Muscle of arm (tissue), 12 donors: ENCODE measurements around the gene PEAK3. TPM values are rescaled to one million over a fixed set of nuclear protein-coding genes. Genes with fewer than 3 reads are reported as not detected.
"Not testable (repeated sequence)": the region's sequence is repeated elsewhere in the genome, so short reads cannot be mapped to it uniquely, and the experiment has no call there.

ENCODE experiments used
- DNase-seq: peaks from one replicate; pipeline ENCODE4 v3.0.0-alpha.2; 2013
- polyA plus RNA-seq, 12 donors: library from polyadenylated mRNA; unstranded; fragments of 120-200 nt; gene quantifications; one replicate each; pipeline ENCODE4 v1.2.1, GENCODE V29; 2013; ENCODE audit not compliant: insufficient read length in 12 of 12

Gene PEAK3
- polyA plus RNA-seq, 12 donors, result 0.05 to 0.16 (median 0.09) TPM; not detected in 5

- no peak for DNase-seq
These were observed 7.9 kb upstream of the PEAK3 start for GRCh38 chr19:2289714-2290435.

GRCh38 chr19:2288818-2289713, 7.1 kb upstream of the PEAK3 start:
- DNase-seq, result no peak

GRCh38 chr19:2288338-2288817, 6.4 kb upstream of the PEAK3 start:
- no peak for DNase-seq

GRCh38 chr19:2287585-2288337, 5.8 kb upstream of the PEAK3 start:
- no peak for DNase-seq

- no peak for DNase-seq
These were observed 4.6 kb upstream of the PEAK3 start for GRCh38 chr19:2286402-2287140.

- DNase-seq, result no peak
These were observed 2.0 kb upstream of the PEAK3 start for GRCh38 chr19:2283835-2284507.

- DNase-seq, result no peak
These were observed 875 bp upstream of the PEAK3 start for GRCh38 chr19:2282862-2283237.

- not testable (repeated sequence) for DNase-seq
These were observed 512 bp downstream of the PEAK3 start for GRCh38 chr19:2281265-2282061.

GRCh38 chr19:2280633-2281264, 1.2 kb downstream of the PEAK3 start:
- no peak for DNase-seq

- no peak for DNase-seq
These were observed 3.4 kb downstream of the PEAK3 start for GRCh38 chr19:2278459-2279158.

GRCh38 chr19:2277138-2277537, 4.8 kb downstream of the PEAK3 start:
- no peak for DNase-seq

- no peak for DNase-seq
These were observed 5.5 kb downstream of the PEAK3 start for GRCh38 chr19:2276429-2276986.

GRCh38 chr19:2275588-2276428, 6.2 kb downstream of the PEAK3 start:
- DNase-seq, result no peak

GRCh38 chr19:2274931-2275535, 6.9 kb downstream of the PEAK3 start:
- DNase-seq, result peak; percentile 66

GRCh38 chr19:2274185-2274711, 7.7 kb downstream of the PEAK3 start:
- DNase-seq, result no peak

GRCh38 chr19:2273356-2274184, 8.4 kb downstream of the PEAK3 start:
- peak; percentile 81 for DNase-seq
